NCI-H1092 (cell line): Measurements from ENCODE around the gene FAM187B.
A peak's percentile ranks its signal among the peaks of the same experiment; 100 is the strongest.
"Not testable (repeated sequence)": the region's sequence is repeated elsewhere in the genome, so short reads cannot be mapped to it uniquely, and the experiment has no call there.

Source experiments
- DNase-seq: peaks from one replicate; lab custom pipeline; 2025; lab: John Stamatoyannopoulos, UW

FAM187B gene

DNA sequence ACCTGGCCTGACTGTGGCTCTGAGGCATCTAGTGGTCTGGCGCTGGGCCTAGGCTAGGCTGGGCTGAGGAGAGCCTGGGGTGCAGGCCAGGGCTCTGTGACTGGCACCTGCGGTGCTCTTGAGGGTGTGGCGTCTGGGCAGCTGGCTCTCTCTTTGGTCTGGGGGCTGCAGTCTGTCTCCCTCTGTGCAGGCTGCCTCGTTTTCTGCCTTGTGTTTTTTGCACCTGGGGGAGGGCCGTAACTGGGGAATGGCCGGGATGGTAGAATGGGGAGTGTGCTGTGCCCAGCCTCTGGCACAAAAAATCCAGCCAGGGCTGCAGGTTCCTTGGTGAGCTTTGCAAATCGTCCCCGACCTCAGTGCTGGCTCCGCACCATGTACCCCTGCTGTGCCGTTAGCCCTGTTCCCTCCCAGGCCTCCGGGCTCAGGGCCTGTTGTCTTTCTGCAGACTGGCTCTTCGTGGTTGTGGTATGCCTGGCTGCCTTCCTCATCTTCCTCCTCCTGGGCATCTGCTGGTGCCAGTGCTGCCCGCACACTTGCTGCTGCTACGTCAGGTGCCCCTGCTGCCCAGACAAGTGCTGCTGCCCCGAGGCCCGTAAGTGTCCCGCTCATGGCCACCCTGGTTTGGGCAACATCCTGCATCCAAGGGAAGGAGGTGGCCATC, 33.7 kb upstream of the FAM187B start:
- peak; percentile 45 for DNase-seq

GRCh38 chr19:35261356-35262100, 33.0 kb upstream of the FAM187B start:
- no peak for DNase-seq

DNA sequence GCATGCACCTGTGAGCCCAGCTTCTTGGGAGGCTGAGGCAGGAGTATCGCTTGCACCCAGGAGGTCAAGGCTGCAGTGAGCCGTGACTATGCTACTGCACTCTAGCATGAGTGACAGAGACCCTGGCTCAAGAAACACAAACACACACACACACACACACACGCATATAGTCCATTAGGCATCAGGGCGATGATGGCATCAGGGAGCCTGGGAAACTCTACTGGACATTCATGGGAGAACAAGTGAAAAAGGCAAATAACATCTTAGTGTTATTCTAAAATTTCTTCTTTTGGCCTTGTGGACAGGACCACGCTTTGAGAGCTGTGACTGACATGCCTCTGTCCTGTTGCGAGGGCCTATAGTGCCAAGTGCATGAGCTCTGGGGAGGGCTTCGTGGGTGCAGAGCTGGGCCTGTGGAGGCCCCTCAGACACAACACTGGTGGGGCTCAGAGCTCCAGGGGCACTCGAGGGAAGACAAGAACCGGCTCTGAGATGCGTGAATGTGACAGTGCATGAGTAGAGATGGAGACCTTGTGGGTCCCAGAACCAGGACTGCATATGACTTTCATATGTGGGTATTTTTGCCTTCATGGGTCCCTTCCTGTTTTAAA, 32.3 kb upstream of the FAM187B start:
- no peak for DNase-seq

DNA sequence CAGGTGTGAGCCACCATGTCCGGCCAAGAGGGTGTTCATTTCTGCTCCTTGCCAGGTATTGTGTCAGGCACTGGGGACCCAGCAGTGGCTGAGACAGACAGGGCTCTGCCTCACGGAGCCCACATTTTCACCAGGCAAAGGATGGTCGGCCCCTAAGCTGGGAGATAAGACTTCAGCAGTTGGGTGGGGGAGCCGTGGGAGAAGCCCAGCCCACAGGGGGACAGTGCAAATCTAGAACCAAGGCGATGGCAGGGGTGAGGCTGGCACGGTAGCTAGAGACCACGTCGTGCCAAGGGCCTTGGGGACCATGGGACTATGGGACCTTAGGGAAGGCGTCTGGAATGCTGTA, 28.5 kb upstream of the FAM187B start:
- DNase-seq: no peak

- DNase-seq: no peak
Measured at GRCh38 chr19:35256566-35256965, 28.0 kb upstream of the FAM187B start.

- no peak for DNase-seq
Measured at GRCh38 chr19:35254341-35255297, 26.1 kb upstream of the FAM187B start.

- DNase-seq: no peak
Measured at GRCh38 chr19:35253316-35254286, 25.1 kb upstream of the FAM187B start.

DNA sequence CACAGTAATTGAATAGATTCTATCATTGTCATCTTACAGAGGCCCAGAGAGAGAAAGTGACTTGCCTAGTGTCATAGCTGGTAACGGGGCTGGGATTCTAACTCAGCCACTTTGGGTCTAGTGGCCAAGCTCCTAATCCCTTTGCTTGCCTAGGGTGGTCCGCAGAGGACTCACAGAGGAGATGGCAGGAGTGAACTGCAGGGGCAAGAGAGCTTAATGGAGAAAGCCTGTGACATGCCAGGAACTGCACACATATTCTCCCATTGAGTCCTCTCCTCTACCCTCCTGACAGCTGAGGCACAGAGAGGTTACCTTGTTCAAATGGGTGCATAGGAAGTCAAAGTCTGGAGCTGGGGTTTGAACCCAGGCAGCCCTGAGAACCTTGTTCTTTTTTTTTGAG, 22.9 kb upstream of the FAM187B start:
- no peak for DNase-seq

GRCh38 chr19:35249848-35250711, 21.5 kb upstream of the FAM187B start:
- no peak for DNase-seq

DNA sequence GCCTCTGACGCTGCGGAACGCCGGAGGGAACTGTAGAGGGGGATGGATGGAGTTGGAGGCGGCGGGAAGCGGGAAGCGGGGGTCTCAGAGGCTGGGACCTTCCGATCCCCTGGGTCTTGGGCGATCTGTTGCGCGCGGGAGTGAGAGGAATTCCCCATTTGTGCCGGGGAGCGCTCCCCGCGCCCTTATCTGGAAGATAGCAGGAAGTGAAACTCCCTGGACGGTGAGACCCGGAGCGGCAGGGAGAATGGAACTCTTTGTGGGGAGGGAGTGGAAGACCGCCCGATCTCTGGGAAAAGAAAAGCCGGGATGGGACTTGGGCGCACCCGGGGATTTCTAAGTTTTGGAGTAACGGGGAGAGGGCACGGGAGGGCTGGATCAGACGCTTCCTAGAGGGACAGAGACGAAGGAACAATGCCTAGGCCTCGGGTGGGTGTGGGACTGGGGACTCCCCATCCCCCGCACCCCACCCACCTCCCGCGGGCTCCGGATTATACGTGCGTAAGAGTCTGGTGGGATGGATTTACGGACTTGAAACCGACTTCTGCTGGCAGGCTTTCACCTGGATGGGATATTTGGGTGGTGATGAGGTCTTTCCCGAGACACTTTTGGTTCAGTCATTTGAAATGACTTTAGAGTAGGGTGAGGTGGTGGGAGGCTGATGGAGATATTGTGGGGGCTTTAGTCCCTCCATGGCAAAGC, 20.8 kb upstream of the FAM187B start:
- no peak for DNase-seq

- DNase-seq: no peak
Measured at GRCh38 chr19:35248310-35249145, 20.0 kb upstream of the FAM187B start, which contains the start of gene LSR. Gene LSR, plus strand, starts transcription at chr19:35249002. Its CDS starts 21 bp downstream, at chr19:35249023.

DNA sequence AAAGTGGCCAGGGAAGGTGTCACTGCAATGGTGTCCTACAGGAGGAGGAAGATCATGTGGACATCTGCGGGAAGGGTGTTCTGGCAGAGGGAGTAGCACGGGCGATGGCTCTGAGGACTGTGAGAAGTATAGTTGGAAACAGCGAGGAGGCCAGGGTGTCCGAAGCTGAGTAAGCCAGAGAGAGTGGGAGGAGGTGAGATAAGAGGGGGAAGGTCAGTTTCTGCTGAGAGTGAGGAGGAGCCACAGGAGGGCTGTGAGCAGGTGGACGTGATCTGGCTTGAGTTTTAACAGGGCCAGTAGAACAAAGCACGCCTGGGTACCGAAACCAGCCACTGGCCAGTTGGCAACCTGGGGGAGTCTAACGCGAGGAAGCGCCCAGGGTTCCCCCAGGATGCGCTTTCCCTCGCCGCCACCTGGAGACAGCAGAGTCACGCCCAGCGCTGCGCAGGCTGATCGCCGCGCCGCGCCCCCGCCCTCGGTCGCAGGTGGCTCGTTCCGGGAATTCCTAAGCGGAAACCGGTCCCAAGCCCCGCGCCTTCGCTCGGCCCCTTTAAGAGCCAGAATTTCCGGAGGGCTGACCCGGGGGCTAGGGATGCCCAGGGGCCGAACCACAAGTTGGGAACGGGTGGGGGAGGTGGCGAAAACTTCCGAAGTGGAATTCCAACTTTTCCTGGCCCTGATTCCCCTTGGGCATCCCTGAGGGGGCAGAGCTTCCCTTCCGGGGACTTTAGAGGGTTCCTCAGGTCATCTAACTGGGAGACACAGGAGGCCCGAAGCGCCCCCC, 19.2 kb upstream of the FAM187B start:
- DNase-seq: no peak

DNA sequence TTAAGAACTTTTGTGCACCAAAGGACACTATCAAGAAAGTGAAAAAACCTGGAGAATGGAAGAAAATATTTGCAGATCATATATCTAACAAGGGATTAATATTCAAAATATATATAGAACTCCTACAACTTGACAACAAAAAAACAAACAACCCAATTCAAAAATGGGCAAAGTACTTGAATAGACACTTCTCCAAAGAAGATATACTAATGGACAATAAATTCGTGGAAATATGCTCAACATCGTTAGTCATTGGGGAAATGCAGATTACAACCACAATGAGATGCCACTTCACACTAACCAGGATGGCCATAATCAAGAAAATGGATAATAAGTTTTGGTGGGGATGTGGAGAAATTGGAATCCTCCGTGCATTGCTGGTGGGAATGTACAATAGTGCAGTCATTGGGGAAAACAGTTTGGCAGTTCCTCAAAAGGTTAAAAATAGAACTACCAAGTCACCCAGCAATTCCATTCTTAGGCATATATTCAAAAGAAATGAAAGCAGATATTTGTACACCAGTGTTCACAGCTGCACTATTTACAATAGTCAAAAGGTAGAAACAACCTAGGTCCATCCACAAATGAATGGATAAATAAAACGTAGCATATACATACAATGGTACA, 18.0 kb upstream of the FAM187B start:
- DNase-seq: no peak

- no peak for DNase-seq
Measured at GRCh38 chr19:35241417-35241816, 12.9 kb upstream of the FAM187B start.

DNA sequence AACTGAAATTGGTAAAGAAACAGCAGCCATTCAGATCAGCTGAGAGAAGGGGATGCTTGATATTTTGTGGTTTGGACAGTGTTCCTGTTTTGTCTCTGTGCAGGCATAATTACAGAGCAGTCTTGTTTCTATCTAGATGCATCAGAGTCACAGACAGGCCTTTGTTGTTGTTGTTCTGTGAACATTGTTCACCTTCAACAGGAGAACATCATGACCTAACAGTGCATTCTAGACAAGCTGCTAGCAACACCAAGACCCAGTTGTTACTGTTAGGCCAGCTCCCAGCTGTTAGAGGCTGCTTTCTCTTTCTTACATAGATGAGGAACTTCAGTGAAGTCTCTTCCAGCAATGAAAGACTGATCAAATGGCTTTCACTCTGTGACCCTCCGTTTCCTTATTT, 11.8 kb upstream of the FAM187B start:
- no peak for DNase-seq

- DNase-seq: not testable (repeated sequence)
Measured at GRCh38 chr19:35239597-35239996, 11.1 kb upstream of the FAM187B start.
